ENCODE data around the gene GALNTL6.

GRCh38 chr4:171794528-171794927 is 18.7 kb upstream of the GALNTL6 start:
- TF ChIP-seq CTCF (conservative IDR thresholded peaks at IDR 0.05) (no peak), EZH2 (IDR thresholded peaks at IDR 0.05; ENCODE audit: low read depth) (no peak)
